GM23338 (cell line): Measurements from ENCODE around the gene RPL10A.

ENCODE experiments used
- CREB1 ChIP-seq: fragments of 250-450 bp; sonication (Bioruptor Pico); IDR thresholded peaks from 2 replicates; pipeline ENCODE4 v1.5.0; 2020; ENCODE audit warnings: low read depth, mild to moderate bottlenecking, moderate library complexity
- CTCF ChIP-seq, 2 experiments: fragments of 200-600 bp in 1 of 2; sonication (generic) in 1 of 2; conservative IDR thresholded peaks; 2 replicates each; pipeline versions ENCODE4 v1.5.1 to v1.6.1; 2016 to 2017; ENCODE audit warnings: antibody characterized with exemption in 2 of 2, low read depth in 2 of 2, mild to moderate bottlenecking in 2 of 2, moderate library complexity in 1 of 2
- ETS1 ChIP-seq: IDR thresholded peaks from 2 replicates; pipeline ENCODE4 v1.6.1; 2016; ENCODE audit warnings: antibody characterized with exemption
- EZH2 ChIP-seq: fragments of 200-600 bp; sonication (generic); IDR thresholded peaks from one replicate; pipeline ENCODE4 v1.8.0; 2017; ENCODE audit warnings: antibody characterized with exemption, mild to moderate bottlenecking, low read depth; ENCODE audit not compliant: unreplicated experiment
- EZH2phosphoT487 ChIP-seq: fragments of 200-600 bp; sonication (generic); IDR thresholded peaks from one replicate; pipeline ENCODE4 v1.8.1; 2018; ENCODE audit warnings: antibody characterized with exemption; ENCODE audit not compliant: unreplicated experiment
- JUNB ChIP-seq: IDR thresholded peaks from one replicate; pipeline ENCODE4 v1.6.1; 2016; ENCODE audit warnings: antibody characterized with exemption; ENCODE audit not compliant: unreplicated experiment
- POLR2AphosphoS5 ChIP-seq: IDR thresholded peaks from 2 replicates; pipeline ENCODE4 v1.6.1; 2016; ENCODE audit warnings: antibody characterized with exemption, low read depth
- REST ChIP-seq: IDR thresholded peaks from one replicate; pipeline ENCODE4 v1.6.1; 2018; ENCODE audit warnings: antibody characterized with exemption; ENCODE audit not compliant: unreplicated experiment
- STAT1 ChIP-seq: IDR thresholded peaks from one replicate; pipeline ENCODE4 v1.6.1; 2016; ENCODE audit warnings: antibody characterized with exemption; ENCODE audit not compliant: unreplicated experiment
- ZNF114 ChIP-seq: fragments of 250-450 bp; sonication (Bioruptor Pico); IDR thresholded peaks from 2 replicates; pipeline ENCODE4 v1.5.0; 2020; ENCODE audit warnings: mild to moderate bottlenecking, moderate library complexity
- ZNF331 ChIP-seq: fragments of 250-450 bp; sonication (Bioruptor Pico); IDR thresholded peaks from 2 replicates; pipeline ENCODE4 v1.5.0; 2020; ENCODE audit warnings: low read depth, mild to moderate bottlenecking, moderate library complexity

GRCh38 chr6:35489995-35490791 lies 22.0 kb downstream of the RPL10A start:
- TF ChIP-seq POLR2AphosphoS5 (peak; percentile 30; the same call in 1 of the 2 replicates), CTCF (conservative IDR thresholded peaks at IDR 0.05; ENCODE audit: low read depth in 2 of 2) (no peak), CREB1 (CRISPR knock-in tag) (peak; percentile 87), REST (no peak), EZH2 (no peak), EZH2phosphoT487 (no peak), STAT1 (no peak), JUNB (no peak), ETS1 (no peak), ZNF114 (no peak), ZNF331 (CRISPR knock-in tag) (no peak)
